Subcutaneous abdominal adipose tissue (tissue), 5 donors: ENCODE data around the gene MPL.

Source experiments
- H3K27ac ChIP-seq: one replicate; pipeline ENCODE4 v1.7.0; 2013; ENCODE audit warnings: low read depth, mild to moderate bottlenecking, inconsistent platforms, low read length, moderate library complexity
- H3K27me3 ChIP-seq, 5 donors: one replicate each; pipeline ENCODE4 v1.7.0; 2013; ENCODE audit warnings: low read length in 5 of 5, inconsistent platforms in 1 of 5; ENCODE audit not compliant: control insufficient read depth in 5 of 5, insufficient read depth in 4 of 5
- H3K36me3 ChIP-seq, 5 donors: one replicate each; pipeline ENCODE4 v1.7.0; 2013; ENCODE audit warnings: low read length in 5 of 5; ENCODE audit not compliant: control insufficient read depth in 5 of 5, insufficient read depth in 5 of 5
- H3K4me1 ChIP-seq, 5 donors: one replicate each; pipeline ENCODE4 v1.7.0; 2013; ENCODE audit warnings: low read length in 5 of 5, mild to moderate bottlenecking in 3 of 5, moderate library complexity in 1 of 5; ENCODE audit not compliant: control insufficient read depth in 5 of 5, insufficient read depth in 5 of 5
- H3K4me3 ChIP-seq, 5 donors: one replicate each; pipeline ENCODE4 v1.7.0; 2013; ENCODE audit warnings: low read length in 5 of 5, low read depth in 1 of 5
- H3K9ac ChIP-seq, 5 donors: one replicate each; pipeline ENCODE4 v1.7.0; 2013; ENCODE audit warnings: low read length in 5 of 5, mild to moderate bottlenecking in 4 of 5, moderate library complexity in 3 of 5
- H3K9me3 ChIP-seq, 5 donors: one replicate each; pipeline ENCODE4 v1.7.0; 2013; ENCODE audit warnings: low read length in 5 of 5; ENCODE audit not compliant: control insufficient read depth in 5 of 5
- donor health status: healthy.
- donor health status: healthy.
- donor health status: healthy.
- donor health status: healthy.
- donor health status: healthy.

The MPL gene

DNA sequence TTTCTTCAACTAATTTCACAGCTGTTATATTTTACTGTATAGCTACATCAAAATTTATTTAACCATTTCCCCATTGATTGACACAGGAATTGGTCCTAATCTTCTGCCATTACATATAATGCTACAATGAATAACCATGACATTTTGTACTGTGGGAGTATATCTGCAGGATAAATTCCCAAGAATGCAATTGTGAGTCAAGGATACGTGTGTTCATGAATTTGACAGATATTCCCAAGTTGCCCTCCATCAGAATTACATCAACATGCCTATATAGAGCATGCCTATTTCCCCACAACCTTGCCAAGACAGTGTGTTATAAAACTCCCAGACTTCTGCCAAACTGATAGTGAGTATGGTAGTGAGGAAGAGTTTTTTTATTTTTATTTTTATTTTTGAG lies 39.6 kb upstream of the MPL start:
- Histone ChIP-seq H3K9me3 (no peaks in the 10 kb centered on the region), H3K27ac (no peak overlapping the region), H3K4me3 (no peak overlapping the region), H3K36me3 (no peaks in the 10 kb centered on the region), H3K9ac (no peak overlapping the region), H3K27me3 (no peaks in the 10 kb centered on the region), H3K4me1 (peaks cover 16 to 69% (median 46%) of the 10 kb centered on the region in 5 donors)

DNA sequence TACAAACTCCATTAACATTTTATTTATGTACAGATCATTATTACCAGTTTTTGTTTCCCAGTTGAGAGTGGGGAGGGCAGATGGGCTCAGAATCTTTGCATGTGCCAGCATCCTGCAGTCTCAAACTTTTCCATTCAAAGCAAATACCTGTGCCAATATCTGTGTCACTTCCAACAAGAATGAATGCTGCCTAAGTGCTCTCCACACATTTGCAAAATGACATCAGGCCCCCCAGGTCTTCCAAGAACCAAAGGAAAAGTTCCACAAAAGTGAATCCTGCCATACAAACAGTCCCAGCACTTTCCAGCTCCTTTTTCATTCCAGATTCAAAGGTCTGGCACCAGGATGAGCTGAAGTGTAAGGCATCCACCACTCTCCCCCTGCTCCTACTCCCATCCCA lies 38.5 kb upstream of the MPL start:
- H3K27me3 ChIP-seq, result no peaks in the 10 kb centered on the region
- no peak overlapping the region for H3K4me3 ChIP-seq
- H3K36me3 ChIP-seq, result no peaks in the 10 kb centered on the region
- no peak overlapping the region for H3K9ac ChIP-seq
- H3K9me3 ChIP-seq, result no peaks in the 10 kb centered on the region
- H3K27ac ChIP-seq, result peak overlapping the region; percentile 77
- peaks cover 9 to 69% (median 47%) of the 10 kb centered on the region in 5 donors for H3K4me1 ChIP-seq

- H3K4me1 ChIP-seq, result peaks cover 12 to 69% (median 48%) of the 10 kb centered on the region in 5 donors
- H3K36me3 ChIP-seq, result peaks cover 0 to 6% (median under 1%) of the 10 kb centered on the region in 5 donors
- peak within 1 kb of the TSS in 4 of 5 donors; percentile 48 to 69 (median 60) for H3K4me3 ChIP-seq
- peak within 1 kb of the TSS; percentile 77 for H3K27ac ChIP-seq
- peak within 1 kb of the TSS in 4 of 5 donors; percentile 52 to 71 (median 59) for H3K9ac ChIP-seq
- H3K27me3 ChIP-seq, result no peaks in the 10 kb centered on the region
- no peaks in the 10 kb centered on the region for H3K9me3 ChIP-seq
Observed at GRCh38 chr1:43300378-43301094, 37.1 kb upstream of the MPL start, which contains the start of gene TIE1. TSS of gene TIE1 (plus strand) at chr1:43300982. CDS start at chr1:43301072, 90 bp downstream.

DNA sequence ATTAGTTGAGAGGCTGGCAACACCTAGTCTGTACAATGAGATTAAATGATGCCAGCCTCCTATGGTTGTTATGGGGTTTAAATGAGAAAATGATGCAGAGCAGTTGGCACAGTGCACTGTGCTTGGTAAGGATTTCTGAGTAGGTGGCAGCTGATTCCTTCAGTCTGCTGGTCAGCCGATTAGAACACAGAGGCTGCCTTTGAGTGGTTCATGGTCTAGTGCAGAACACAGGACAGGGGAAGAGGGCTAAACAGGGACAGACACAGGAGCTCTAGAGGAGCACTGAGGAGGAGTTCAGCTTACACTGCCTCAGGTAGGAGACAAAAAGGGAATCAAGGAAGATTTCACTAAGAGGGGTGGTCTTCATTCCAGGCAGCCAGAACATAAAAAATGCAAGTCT lies 35.4 kb upstream of the MPL start:
- peaks cover 0 to 17% (median 9%) of the 10 kb centered on the region in 5 donors for H3K36me3 ChIP-seq
- no peaks in the 10 kb centered on the region for H3K9me3 ChIP-seq
- H3K9ac ChIP-seq, result peak overlapping the region in 4 of 5 donors; percentile 56 to 71 (median 59)
- peaks cover 10 to 71% (median 43%) of the 10 kb centered on the region in 5 donors for H3K4me1 ChIP-seq
- H3K4me3 ChIP-seq, result peak overlapping the region in 4 of 5 donors; percentile 48 to 69 (median 60)
- H3K27me3 ChIP-seq, result no peaks in the 10 kb centered on the region
- H3K27ac ChIP-seq, result peak overlapping the region; percentile 77

- Histone ChIP-seq H3K4me3 (peak overlapping the region in 4 of 5 donors; percentile 48 to 69 (median 60)), H3K27ac (peak overlapping the region; percentile 77), H3K9ac (peak overlapping the region in 4 of 5 donors; percentile 40 to 71 (median 50)), H3K4me1 (peaks cover 10 to 67% (median 43%) of the 10 kb centered on the region in 5 donors), H3K27me3 (no peaks in the 10 kb centered on the region), H3K9me3 (no peaks in the 10 kb centered on the region), H3K36me3 (peaks cover 0 to 24% (median 16%) of the 10 kb centered on the region in 5 donors)
Observed at GRCh38 chr1:43302721-43303470, 34.7 kb upstream of the MPL start.

- H3K9ac ChIP-seq, result peak overlapping the region in 2 of 5 donors; percentile 34 to 50
Observed at GRCh38 chr1:43303471-43304313, 33.9 kb upstream of the MPL start.

GRCh38 chr1:43304314-43304681 lies 33.3 kb upstream of the MPL start:
- H3K27ac ChIP-seq, result peak overlapping the region; percentile 35
- peaks cover 10 to 60% (median 43%) of the 10 kb centered on the region in 5 donors for H3K4me1 ChIP-seq
- no peaks in the 10 kb centered on the region for H3K27me3 ChIP-seq
- peak overlapping the region in 3 of 5 donors; percentile 2 to 50 (median 34) for H3K9ac ChIP-seq
- H3K9me3 ChIP-seq, result no peaks in the 10 kb centered on the region
- peaks cover 0 to 31% (median 22%) of the 10 kb centered on the region in 5 donors for H3K36me3 ChIP-seq
- peak overlapping the region; percentile 12 to 63 (median 58) for H3K4me3 ChIP-seq

More at GRCh38 chr1:43303471-43304313, 33.9 kb upstream of the MPL start:
- Histone ChIP-seq H3K4me1 (peaks cover 10 to 64% (median 43%) of the 10 kb centered on the region in 5 donors), H3K36me3 (peaks cover 0 to 26% (median 16%) of the 10 kb centered on the region in 5 donors), H3K27me3 (no peaks in the 10 kb centered on the region), H3K4me3 (peak overlapping the region; percentile 10 to 69 (median 58)), H3K27ac (peak overlapping the region; percentile 35), H3K9me3 (no peaks in the 10 kb centered on the region)

DNA sequence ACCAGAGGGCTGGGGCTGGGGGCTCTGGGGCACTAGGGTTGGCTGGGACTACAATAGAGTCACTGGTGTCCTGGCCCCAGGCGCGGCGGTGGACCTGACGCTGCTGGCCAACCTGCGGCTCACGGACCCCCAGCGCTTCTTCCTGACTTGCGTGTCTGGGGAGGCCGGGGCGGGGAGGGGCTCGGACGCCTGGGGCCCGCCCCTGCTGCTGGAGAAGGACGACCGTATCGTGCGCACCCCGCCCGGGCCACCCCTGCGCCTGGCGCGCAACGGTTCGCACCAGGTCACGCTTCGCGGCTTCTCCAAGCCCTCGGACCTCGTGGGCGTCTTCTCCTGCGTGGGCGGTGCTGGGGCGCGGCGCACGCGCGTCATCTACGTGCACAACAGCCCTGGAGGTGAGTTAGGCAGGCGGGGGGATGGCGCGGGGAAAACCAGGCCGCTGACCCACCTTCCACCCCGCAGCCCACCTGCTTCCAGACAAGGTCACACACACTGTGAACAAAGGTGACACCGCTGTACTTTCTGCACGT lies 32.8 kb upstream of the MPL start:
- H3K27me3 ChIP-seq, result no peaks in the 10 kb centered on the region
- no peak overlapping the region for H3K27ac ChIP-seq
- peak overlapping the region in 4 of 5 donors; percentile 33 to 63 (median 58) for H3K4me3 ChIP-seq

GRCh38 chr1:43305461-43305860 lies 32.2 kb upstream of the MPL start:
- H3K27ac ChIP-seq, result no peak overlapping the region
- H3K4me1 ChIP-seq, result peaks cover 5 to 50% (median 36%) of the 10 kb centered on the region in 5 donors
- H3K4me3 ChIP-seq, result no peak overlapping the region

More for the DNA sequence above, 32.8 kb upstream of the MPL start:
- Histone ChIP-seq H3K36me3 (peaks cover 0 to 36% (median 27%) of the 10 kb centered on the region in 5 donors), H3K9ac (peak overlapping the region in 2 of 5 donors; percentile 2 to 50), H3K9me3 (no peaks in the 10 kb centered on the region), H3K4me1 (peaks cover 7 to 55% (median 40%) of the 10 kb centered on the region in 5 donors)

More at GRCh38 chr1:43305461-43305860, 32.2 kb upstream of the MPL start:
- Histone ChIP-seq H3K9ac (peak overlapping the region in 1 of 5 donors; percentile 11), H3K27me3 (no peaks in the 10 kb centered on the region), H3K9me3 (no peaks in the 10 kb centered on the region), H3K36me3 (peaks cover 0 to 40% (median 31%) of the 10 kb centered on the region in 5 donors)
